Panc1 (cell line): ENCODE measurements around the gene STK4.

Source experiments
- POLR2AphosphoS5 ChIP-seq: IDR thresholded peaks from 2 replicates; pipeline ENCODE4 v1.6.1; 2012; ENCODE audit warnings: mild to moderate bottlenecking, low read depth, low read length, moderate library complexity
- SIN3A ChIP-seq: IDR thresholded peaks from 2 replicates; pipeline ENCODE4 v1.6.1; 2012; ENCODE audit warnings: low read depth, mild to moderate bottlenecking, low read length, moderate library complexity, borderline replicate concordance; ENCODE audit not compliant: insufficient read depth
- TF ChIP-seq, protein P1 (sequence below): fragments of 450-650 bp; IDR thresholded peaks from 2 replicates; pipeline ENCODE4 v1.5.1; 2017; ENCODE audit warnings: mild to moderate bottlenecking
- TF ChIP-seq, protein P2 (sequence below), 2 experiments: IDR thresholded peaks; 2 replicates each; pipeline ENCODE4 v1.6.1; 2011 to 2012; ENCODE audit warnings: low read depth in 2 of 2, control low read depth in 1 of 2, low read length in 1 of 2, mild to moderate bottlenecking in 1 of 2, moderate library complexity in 1 of 2; ENCODE audit not compliant: insufficient read depth in 1 of 2

DNA sequence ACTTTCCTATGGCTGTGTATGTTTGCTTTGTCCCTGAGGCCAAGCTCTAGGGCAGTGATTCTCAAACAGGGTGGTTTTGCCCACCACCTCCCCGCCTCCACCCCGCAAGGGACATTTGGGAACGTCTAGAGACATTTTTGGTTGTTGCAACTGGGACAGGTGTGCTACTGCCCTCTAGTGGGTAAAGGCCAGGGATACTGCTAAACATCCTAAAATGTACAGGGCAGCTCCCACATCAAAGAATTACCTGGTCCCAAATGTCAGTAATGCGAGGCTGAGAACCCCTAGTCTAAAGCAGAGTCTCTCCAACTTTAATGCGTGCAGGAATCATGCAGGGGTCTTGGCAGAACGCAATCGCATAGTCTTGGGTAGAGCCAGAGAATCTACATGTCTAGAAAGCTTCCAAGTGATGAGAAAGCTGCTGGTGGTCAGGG is 129.5 kb downstream of the STK4 start:
- TF ChIP-seq, protein P1, sequence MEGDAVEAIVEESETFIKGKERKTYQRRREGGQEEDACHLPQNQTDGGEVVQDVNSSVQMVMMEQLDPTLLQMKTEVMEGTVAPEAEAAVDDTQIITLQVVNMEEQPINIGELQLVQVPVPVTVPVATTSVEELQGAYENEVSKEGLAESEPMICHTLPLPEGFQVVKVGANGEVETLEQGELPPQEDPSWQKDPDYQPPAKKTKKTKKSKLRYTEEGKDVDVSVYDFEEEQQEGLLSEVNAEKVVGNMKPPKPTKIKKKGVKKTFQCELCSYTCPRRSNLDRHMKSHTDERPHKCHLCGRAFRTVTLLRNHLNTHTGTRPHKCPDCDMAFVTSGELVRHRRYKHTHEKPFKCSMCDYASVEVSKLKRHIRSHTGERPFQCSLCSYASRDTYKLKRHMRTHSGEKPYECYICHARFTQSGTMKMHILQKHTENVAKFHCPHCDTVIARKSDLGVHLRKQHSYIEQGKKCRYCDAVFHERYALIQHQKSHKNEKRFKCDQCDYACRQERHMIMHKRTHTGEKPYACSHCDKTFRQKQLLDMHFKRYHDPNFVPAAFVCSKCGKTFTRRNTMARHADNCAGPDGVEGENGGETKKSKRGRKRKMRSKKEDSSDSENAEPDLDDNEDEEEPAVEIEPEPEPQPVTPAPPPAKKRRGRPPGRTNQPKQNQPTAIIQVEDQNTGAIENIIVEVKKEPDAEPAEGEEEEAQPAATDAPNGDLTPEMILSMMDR, result peak; percentile 92
- TF ChIP-seq POLR2AphosphoS5 (no peak), SIN3A (no peak)
- TF ChIP-seq, protein P2, sequence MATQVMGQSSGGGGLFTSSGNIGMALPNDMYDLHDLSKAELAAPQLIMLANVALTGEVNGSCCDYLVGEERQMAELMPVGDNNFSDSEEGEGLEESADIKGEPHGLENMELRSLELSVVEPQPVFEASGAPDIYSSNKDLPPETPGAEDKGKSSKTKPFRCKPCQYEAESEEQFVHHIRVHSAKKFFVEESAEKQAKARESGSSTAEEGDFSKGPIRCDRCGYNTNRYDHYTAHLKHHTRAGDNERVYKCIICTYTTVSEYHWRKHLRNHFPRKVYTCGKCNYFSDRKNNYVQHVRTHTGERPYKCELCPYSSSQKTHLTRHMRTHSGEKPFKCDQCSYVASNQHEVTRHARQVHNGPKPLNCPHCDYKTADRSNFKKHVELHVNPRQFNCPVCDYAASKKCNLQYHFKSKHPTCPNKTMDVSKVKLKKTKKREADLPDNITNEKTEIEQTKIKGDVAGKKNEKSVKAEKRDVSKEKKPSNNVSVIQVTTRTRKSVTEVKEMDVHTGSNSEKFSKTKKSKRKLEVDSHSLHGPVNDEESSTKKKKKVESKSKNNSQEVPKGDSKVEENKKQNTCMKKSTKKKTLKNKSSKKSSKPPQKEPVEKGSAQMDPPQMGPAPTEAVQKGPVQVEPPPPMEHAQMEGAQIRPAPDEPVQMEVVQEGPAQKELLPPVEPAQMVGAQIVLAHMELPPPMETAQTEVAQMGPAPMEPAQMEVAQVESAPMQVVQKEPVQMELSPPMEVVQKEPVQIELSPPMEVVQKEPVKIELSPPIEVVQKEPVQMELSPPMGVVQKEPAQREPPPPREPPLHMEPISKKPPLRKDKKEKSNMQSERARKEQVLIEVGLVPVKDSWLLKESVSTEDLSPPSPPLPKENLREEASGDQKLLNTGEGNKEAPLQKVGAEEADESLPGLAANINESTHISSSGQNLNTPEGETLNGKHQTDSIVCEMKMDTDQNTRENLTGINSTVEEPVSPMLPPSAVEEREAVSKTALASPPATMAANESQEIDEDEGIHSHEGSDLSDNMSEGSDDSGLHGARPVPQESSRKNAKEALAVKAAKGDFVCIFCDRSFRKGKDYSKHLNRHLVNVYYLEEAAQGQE (IDR thresholded peaks at IDR 0.05; ENCODE audit: insufficient read depth in 1 of 2, low read depth in 2 of 2, low read length in 1 of 2), result no peak
